Measurements from ENCODE around the gene OR5AR1. TPM values are rescaled to one million over a fixed set of nuclear protein-coding genes. Genes with fewer than 3 reads are reported as not detected.

Gene OR5AR1
- total RNA-seq, 2 experiments from 2014 or later = not detected

DNA sequence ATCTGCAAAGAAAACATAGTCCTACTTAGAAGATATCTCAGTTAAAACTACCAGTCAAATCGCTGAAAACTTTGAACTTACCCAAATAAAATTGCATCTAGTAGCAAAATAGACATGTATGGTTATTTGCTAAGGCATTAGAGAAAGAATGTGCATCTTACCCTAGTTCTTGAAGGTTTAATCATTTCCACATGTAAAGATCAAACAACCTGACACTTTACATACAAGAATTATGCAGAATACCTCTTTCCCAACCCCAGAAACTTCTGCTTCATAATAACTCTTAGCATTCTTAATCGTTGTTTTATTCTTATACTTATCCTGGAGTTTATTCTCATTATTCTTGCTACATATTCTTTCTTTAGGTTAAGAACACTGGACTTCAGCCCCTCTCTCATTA lies 31.2 kb upstream of the OR5AR1 start:
- ATAC-seq (ENCODE audit: poor library complexity) (no peak), DNase-seq (no peak)
- ChIA-PET CTCF (no interaction called here), POLR2A (no interaction called here)
- no peak overlapping the region for H3K4me3 Mint-ChIP-seq
- H3K4me1 Mint-ChIP-seq (ENCODE audit: low read depth) = no peaks in the 10 kb centered on the region
- Histone ChIP-seq H3K27ac (ENCODE audit: low read depth in 1 of 2, low read length in 2 of 2) (no peak overlapping the region), H3K36me3 (ENCODE audit: insufficient read depth, low read length) (no peaks in the 10 kb centered on the region), H3K27me3 (ENCODE audit: control insufficient read depth in 1 of 2, insufficient read depth in 2 of 2, low read length in 2 of 2) (no peaks in the 10 kb centered on the region), H3K4me3 (ENCODE audit: low read length) (no peak overlapping the region), H3K4me1 (ENCODE audit: insufficient read depth, low read length) (no peaks in the 10 kb centered on the region), H3K9me3 (ENCODE audit: control insufficient read depth in 1 of 2, insufficient read depth in 1 of 2, low read length in 2 of 2) (peaks cover 0 to 5% of the 10 kb centered on the region in 2 experiments)
- H3K27me3 Mint-ChIP-seq = no peaks in the 10 kb centered on the region
- peaks cover 17% of the 10 kb centered on the region for H3K9me3 Mint-ChIP-seq
- TF ChIP-seq CTCF (IDR thresholded peaks at IDR 0.05) = no peak
- no peaks in the 10 kb centered on the region for H3K36me3 Mint-ChIP-seq (ENCODE audit: low read depth)
- H3K27ac Mint-ChIP-seq = no peak overlapping the region
- intact Hi-C loops (cut with DNase I, micrococcal nuclease) = no loop called here

DNA sequence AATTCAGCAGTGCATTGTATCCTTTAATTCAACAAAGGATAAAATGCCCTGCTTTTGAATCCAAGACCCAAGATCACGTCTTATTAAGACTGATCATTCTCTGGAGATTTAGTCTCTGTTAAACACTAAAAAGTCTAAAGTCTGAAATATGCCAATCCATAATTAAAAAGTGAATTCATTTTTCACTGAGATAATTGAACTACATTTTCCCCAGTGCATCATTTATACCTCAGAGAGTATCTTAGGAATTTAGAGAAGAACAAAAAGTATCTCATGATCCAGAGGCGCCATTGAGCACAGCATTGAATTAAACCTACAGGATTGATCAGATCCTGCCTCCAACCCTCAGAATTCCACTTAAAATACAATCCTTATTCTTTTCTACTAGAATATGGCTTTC lies 26.6 kb upstream of the OR5AR1 start:
- Histone ChIP-seq H3K4me3 (ENCODE audit: low read length) (no peak overlapping the region), H3K4me1 (ENCODE audit: insufficient read depth, low read length) (no peaks in the 10 kb centered on the region), H3K36me3 (ENCODE audit: insufficient read depth, low read length) (no peaks in the 10 kb centered on the region), H3K9me3 (ENCODE audit: control insufficient read depth in 1 of 2, insufficient read depth in 1 of 2, low read length in 2 of 2) (peaks cover 0 to 11% of the 10 kb centered on the region in 2 experiments), H3K27ac (ENCODE audit: low read depth in 1 of 2, low read length in 2 of 2) (no peak overlapping the region), H3K27me3 (ENCODE audit: control insufficient read depth in 1 of 2, insufficient read depth in 2 of 2, low read length in 2 of 2) (no peaks in the 10 kb centered on the region)
- no peak for ATAC-seq (ENCODE audit: poor library complexity)
- no peaks in the 10 kb centered on the region for H3K4me1 Mint-ChIP-seq (ENCODE audit: low read depth)
- CTCF ChIA-PET = no interaction called here
- no peak overlapping the region for H3K27ac Mint-ChIP-seq
- DNase-seq = no peak
- H3K9me3 Mint-ChIP-seq = peaks cover 7% of the 10 kb centered on the region
- POLR2A ChIA-PET = no interaction called here
- no peaks in the 10 kb centered on the region for H3K36me3 Mint-ChIP-seq (ENCODE audit: low read depth)
- TF ChIP-seq CTCF (IDR thresholded peaks at IDR 0.05) = no peak
- no peak overlapping the region for H3K4me3 Mint-ChIP-seq
- H3K27me3 Mint-ChIP-seq = no peaks in the 10 kb centered on the region
- intact Hi-C loops (cut with DNase I, micrococcal nuclease) = no loop called here

- Mint-ChIP-seq H3K9me3 (peaks cover 4% of the 10 kb centered on the region), H3K4me1 (ENCODE audit: low read depth) (no peaks in the 10 kb centered on the region), H3K27me3 (no peaks in the 10 kb centered on the region), H3K36me3 (ENCODE audit: low read depth) (no peaks in the 10 kb centered on the region), H3K4me3 (no peak overlapping the region), H3K27ac (no peak overlapping the region)
- DNase-seq (no peak), ATAC-seq (ENCODE audit: poor library complexity) (no peak)
- intact Hi-C loops (cut with DNase I, micrococcal nuclease) = no loop called here
- TF ChIP-seq CTCF (IDR thresholded peaks at IDR 0.05) = no peak
- no peaks in the 10 kb centered on the region for H3K36me3 ChIP-seq (ENCODE audit: insufficient read depth, low read length)
- H3K27me3 ChIP-seq (ENCODE audit: control insufficient read depth in 1 of 2, insufficient read depth in 2 of 2, low read length in 2 of 2) = no peaks in the 10 kb centered on the region
- no peak overlapping the region for H3K4me3 ChIP-seq (ENCODE audit: low read length)
- POLR2A ChIA-PET = no interaction called here
- CTCF ChIA-PET = no interaction called here
- peaks cover 0 to 11% of the 10 kb centered on the region in 2 experiments for H3K9me3 ChIP-seq (ENCODE audit: control insufficient read depth in 1 of 2, insufficient read depth in 1 of 2, low read length in 2 of 2)
- H3K27ac ChIP-seq (ENCODE audit: low read depth in 1 of 2, low read length in 2 of 2) = no peak overlapping the region
- H3K4me1 ChIP-seq (ENCODE audit: insufficient read depth, low read length) = no peaks in the 10 kb centered on the region
Observed at GRCh38 chr11:56637500-56637899, 26.0 kb upstream of the OR5AR1 start.

Measured in CD4-positive, alpha-beta T cell (primary cell).